ENCODE measurements around the gene EIF3A.
A peak's percentile ranks its signal among the peaks of the same experiment; 100 is the strongest.
"Not testable (repeated sequence)": the region's sequence is repeated elsewhere in the genome, so short reads cannot be mapped to it uniquely, and the experiment has no call there.

Gene EIF3A

DNA sequence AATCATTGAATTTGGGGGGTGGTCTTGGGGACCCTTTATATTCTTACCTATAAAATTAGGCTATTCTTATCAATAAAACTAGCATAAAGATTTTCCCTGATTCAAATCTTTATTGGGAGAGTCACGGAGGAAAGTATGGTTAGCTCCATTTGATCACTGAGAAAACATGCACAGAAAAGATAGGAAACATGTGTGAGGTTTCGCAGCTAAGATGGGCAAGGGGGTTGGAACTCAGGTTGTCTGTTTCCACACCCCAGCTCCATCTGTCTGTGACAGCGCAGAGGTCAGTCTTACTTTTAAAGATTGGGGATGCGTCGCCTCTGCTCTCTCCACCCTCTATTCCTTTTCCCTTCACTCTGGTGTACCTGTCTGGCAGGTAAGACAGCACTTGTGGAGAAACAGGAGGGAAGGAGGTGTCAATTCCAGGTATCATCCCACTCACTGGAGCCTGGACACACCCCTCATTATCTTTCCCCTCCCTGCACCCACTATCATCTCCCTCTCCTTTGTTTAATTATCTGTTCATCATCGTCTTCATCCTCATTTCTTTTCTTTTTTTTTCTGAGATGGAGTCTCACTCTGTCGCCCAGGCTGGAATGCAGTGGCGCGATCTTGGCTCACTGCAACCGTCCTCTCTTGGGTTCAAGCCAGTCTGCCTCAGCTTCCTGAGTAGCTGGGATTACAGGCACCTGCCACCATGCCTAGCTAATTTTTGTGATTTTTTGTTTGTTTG, 20.9 kb upstream of the EIF3A start:
- peak; percentile 56 for DNase-seq (ENCODE audit: low spot score)

DNA sequence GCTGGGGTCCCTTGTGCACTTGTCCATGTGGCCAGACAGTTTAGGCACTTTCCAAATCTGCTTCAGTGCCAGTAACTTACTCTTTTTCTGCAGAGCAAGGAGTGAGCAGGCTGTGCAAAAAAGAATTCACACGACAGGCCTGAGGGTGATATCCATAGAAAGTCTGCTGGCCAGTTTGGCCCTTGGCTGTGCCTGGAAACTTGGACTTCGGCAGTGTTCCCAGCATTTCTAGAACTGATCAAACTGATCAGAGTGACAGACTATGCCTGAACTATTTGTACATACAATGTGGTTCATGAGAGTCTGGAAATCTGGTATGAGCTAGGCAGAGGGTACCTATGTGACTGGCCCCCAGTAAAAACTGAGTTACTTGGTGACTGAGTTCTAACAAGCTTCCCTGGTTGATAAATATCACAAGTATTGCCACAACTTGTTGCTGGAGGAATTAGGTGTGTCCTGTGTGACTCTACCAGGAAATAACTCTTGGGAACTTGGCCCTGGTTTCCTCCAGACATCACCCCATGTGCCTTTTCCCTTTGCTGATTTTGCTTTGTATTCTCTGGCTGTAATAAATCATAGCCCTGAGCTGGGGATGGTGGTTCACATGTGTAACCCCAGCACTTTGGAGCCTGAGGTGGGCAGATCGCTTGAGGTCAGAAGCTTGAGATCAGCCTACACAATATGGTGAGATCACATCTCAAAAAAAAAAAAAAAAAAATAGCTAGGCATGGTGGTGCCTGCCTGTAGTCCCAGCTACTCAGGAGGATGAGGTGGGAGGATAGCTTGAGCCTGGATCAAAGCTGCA, 20.0 kb upstream of the EIF3A start:
- no peak for DNase-seq (ENCODE audit: low spot score)

DNA sequence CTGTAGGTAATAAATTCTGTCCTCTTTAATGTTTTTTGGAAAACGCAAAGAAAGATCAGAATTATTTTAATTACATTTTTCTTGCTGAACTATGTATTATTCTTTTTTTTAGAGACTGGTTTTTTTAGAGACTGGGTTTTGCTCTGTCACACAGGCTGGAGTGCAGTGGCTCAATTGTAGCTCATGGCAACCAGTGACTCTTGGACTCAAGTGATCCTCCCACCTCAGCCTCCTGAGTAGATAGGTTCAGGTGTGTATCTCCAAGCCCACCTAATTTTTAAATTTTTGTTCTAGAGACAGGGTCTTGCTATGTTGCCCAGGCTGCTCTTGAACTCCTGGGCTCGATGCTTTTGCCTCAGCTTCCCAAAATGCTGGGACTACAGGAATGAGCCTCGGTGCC, 18.0 kb upstream of the EIF3A start:
- no peak for DNase-seq (ENCODE audit: low spot score)

DNA sequence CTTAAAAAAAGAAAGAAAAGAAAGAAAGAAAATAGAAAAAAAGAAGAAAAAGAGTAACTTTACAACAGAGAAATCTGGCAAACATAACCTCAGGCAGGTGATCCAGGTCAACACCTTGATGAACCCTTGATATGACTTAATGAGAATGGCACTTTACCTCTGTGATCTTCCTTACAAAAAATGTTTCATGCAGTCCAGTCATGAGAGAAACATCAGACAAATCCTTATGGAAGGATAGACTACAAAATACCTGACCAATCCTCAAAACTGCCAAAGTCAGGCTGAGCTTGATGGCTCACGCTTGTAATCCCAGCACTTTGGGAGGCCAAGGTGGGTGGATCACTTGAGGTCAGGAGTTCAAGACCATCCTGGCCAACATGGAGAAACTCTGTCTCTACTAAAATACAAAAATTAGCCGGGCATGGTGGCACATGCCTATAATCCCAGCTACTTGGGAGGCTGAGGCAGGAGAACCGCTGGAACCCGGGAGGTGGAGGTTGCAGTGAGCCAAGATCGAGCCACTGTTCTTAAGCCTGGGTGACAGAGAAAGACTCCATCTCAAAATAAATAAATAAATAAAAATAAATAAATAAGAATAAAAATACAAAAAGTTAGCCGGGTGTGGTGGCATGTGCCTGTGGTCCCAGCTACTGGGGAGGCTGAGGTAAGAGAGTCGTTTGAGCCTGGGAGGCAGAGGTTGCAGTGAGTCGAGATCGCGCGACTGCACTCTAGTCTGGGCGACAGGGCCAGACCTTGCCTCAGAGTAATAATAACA, 16.2 kb upstream of the EIF3A start:
- not testable (repeated sequence) for DNase-seq (ENCODE audit: low spot score)

DNA sequence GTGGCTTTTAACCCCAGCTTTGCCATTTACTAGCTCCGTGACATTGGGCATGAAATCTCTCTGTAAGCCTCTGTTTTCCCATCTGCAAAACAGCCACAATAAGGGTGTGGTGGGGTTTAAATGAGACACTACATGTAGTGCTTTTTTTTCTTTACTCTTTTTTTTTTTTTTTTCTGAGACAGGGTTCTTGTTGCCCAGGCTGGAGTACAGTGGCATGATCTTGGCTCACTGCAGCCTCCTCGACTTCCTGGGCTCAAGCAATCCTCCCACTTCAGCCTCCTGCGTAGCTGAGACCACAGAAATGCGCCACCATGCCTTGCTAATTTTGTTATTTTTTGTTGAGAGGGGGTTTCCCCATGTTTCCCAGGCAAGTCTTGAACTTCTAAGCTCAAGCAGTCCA, 15.0 kb upstream of the EIF3A start:
- no peak for DNase-seq (ENCODE audit: low spot score)

DNA sequence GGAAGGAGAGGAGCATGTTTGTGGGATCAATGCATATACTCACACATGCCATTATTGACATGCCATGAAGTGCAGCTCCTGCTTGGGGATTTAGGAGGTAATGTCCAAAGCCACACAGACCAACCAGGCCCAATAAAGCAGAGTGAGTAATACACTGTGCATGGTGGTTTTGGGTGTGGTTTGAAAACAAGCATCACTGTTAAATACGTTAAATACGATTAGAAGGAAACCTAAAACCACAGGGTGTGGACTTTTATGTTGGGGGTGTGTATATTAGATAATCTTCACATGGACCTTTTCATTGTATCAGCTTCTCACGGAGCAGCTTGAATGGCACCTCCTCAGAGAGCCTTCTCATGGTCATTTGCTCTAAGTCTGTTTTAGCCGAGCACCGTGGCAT, 10.4 kb upstream of the EIF3A start:
- DNase-seq (ENCODE audit: low spot score) = no peak

DNA sequence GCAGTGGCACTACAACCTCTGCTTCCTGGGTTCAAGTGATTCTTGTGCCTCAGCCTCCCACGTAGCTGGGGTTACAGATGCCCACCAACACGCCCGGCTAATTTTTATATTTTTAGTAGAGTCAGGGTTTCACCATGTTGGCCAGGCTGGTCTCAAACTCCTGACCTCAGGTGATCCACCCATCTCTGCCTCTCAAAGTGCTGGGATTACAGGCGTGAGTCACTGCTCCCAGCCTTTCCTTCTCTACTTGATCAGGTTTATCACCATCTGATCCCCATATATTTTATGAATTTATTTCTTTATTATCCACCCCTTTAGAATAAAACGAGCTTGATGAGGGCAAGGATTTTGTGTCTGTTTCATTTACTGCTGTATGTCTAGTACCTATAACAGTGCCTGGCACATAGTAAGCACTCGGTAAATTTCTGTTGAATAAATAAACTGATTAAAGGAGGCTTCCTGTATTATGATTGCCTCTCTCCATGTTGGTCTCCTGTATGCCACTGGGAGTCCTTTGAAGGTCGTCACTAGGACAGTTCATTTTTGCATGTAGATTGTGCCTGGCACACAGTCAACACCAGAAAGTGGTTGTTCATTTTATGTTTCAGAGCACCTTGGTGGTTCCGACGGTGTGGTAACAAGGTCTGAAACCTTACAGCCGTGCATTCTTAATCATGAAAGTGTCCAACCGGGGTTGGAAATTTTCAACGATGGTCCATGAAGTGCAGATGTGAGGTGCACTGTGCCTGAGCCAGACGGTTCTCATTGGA, 9.6 kb upstream of the EIF3A start:
- no peak for DNase-seq (ENCODE audit: low spot score)

DNA sequence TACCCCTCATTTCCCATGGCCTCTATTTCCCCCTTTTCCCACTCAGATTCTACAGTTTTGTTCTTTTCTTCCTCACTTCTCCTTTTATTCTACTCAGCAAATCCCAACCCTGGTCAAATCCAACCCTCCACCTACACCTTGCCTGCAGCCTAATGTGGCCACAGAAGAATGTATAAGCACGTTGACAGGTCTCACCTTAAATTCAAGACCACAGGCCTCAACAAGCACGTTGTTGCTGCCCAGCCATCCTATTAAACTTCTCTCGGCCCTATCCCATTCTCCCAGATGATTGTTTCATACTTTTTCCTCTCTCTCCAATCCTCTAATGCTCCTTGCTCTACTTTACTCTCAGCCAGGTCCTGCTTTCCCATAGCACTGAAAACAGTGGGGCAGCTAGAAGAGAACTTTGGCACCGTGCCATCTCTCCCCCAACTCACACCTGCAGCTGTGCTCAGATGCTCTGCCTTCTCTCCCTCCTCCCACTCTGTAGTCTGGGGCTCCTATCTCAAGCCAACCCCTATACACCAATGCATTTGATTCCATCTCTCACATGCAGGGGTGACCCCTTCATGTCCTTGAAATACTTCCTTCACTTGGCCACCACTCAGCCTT, 6.8 kb upstream of the EIF3A start:
- DNase-seq (ENCODE audit: low spot score) = peak; percentile 85

DNA sequence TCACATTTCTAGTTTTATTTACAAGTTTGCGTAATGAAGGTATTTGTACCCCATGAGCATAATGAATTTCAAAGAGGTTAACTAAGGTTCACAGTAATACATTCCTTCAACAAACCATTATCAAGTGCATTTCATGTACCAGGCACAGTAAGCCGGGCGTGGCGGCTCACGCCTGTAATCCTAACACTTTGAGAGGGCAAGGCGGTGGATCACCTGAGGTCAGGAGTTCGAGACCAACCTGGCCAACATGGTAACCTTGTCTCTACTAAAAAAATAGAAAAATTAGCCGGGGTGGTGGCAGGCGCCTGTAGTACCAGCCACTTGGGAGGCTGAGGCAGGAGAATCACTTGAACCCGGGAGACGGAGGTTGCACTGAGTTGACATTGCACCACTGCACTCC, 4.3 kb upstream of the EIF3A start:
- DNase-seq (ENCODE audit: low spot score) = no peak

DNA sequence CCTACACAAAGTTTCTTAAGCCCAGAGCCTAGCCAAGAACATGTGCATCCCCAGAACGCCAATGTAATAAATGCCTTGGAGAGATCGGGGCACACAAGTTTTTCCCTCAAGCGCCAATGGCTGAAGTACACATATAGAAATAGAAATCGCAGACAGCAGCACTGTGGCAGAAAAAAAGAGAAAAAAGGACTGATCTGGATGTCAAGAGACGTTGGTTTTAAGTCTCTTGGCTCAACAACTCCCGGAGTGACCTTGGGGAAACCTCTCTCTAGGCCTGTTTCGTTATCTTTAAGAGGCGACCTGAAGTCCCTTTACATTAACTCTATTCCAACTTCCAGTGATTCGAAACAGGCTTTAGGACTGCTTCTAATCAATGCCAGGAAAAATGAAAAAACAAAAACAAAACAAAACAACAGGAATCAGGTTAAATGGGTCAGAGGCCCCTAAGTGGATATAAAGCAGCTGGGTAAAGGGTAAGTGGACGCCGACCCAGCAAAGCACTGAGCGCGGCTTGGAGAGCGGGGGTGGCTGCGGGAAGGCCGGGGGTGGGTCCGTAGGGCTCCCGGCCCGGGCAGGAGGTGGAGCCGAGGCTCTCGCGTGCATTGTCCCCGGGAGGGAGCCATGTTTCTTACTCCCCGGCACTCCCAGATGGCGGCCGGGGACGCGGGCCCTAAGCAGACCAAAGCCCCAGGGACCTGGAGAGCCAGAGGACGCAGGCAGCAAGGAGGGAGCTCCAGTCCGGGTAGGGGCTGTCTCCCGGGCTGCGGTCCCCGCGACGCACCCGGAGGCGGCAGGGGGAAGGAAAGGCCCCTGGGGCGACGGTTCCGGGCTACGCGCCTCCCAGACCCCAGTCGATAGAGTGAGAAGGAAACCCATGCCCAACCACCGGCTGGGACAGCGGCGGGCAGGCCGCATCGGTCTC, 757 bp downstream of the EIF3A start:
- DNase-seq (ENCODE audit: low spot score) = peak; percentile 74

DNA sequence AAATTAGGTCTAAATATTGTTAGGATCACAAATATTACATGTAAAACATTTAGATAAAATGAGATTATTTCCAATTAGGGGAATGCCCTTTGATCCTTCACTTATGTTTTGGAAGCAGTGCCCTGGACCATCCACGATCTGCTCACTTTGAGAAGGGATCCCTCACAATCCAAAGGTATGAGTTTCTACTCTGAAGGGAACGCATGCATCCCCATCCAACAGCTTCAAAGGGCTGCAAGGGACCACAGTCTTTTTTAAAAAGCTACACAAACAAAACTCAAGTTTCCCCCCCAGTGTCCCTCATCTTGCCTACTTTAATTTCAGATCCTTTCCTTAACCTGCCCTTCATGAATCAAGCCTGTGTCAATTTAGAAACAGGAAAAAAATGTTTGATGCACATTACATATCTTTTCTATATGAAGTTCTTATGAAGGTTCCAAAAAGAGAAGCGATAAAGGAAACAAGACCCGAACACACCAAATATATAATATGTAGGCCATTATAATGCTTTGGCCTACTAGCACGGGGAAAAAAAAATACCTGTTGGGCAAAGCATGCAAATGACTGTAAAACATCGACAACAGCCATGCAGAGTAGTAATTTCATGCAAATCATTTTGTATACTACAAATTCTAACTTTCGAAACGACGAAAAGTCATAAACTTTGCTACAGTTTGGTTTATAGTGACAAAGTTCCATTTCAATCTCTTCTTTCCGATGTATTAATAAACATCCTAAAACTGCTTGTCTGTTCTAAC, 2.0 kb downstream of the EIF3A start:
- DNase-seq (ENCODE audit: low spot score) = peak; percentile 35

DNA sequence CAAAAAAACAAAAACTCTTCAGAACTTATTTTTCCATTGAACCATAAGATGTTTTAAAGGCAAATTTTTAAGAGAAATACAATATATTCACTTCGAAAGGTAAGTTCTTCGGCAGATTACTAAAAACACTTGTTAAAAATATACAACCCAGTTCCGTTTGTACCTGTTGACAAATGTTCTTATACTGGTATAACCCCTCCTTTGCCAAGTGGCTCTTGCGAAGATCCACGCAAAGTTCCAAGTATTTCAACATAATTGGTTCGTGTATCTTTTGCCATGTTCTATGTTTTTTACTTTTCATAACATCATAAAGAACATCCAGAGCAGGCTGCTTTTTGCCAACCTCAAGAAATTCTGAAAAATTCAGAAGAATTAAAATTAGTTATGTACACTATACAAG, 7.0 kb downstream of the EIF3A start:
- DNase-seq (ENCODE audit: low spot score) = no peak

DNA sequence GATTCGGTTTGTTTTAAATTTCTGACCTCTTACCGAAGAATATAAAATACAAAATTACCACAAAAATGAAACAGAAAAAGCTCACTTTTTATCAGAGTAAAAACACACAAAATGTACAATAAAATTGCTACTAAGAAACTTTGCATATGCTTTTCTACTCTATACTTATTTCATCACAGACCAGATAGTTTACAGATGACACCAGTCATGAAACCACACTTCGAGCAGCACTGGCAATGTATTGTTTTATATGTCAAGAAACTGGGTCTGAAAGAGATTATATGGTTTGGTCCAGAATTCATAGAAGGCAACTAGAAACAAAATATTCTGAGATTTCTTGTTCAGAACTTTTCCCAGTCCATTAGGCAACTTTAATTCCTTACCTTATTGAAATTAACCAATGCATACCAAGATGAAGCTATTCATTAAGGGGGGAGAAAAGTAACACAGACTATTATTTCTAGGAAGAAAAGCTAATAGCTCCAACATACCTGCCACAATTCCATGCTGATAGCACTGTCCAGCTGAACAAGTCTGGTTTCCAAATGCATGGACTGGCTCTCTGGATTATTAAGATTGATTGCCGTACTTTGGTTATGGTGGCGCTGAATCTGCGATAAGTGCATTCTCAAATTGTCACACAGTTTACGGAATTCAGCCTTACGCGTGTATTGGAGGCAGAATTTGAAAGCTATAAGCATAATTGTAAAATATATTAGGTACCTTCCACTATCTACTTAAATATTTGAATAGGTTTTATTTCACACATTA, 10.0 kb downstream of the EIF3A start:
- no peak for DNase-seq (ENCODE audit: low spot score)

DNA sequence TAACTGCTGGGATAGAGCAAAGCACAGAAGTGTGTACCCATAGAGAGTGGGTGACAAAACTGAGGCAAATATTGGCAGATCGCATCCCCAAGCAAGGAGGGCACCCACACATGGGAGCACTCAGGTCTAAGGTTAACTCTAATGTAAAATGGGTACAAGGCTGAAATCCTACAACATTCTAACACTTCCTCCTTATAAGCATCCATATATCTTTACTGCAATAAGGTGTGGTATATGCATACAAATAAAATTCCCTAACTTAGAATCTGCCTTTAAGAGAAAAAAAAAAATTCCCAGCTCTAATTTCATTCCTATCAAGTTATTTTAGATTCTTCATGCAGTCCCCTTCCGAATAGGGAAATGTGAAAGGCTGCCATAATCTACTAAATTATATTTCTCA, 18.7 kb downstream of the EIF3A start:
- DNase-seq (ENCODE audit: low spot score) = no peak

DNA sequence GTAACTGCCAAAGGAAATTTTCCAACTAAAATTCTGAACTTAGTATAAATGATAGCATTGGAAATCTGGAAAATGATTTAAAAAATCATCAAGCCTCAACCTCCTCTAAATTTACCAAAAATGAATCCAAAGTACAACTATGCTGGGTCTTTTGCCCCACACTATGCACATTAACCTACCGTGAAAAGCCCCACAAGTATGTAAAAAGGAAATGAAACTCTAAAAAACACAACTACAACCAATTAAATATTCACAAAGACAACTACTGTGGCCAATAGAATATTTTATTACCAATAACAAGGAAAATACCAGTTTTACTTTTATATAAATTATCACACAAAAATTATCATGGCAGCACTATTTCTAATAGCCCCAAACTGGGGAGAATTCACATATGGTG, 19.3 kb downstream of the EIF3A start:
- DNase-seq (ENCODE audit: low spot score) = no peak

DNA sequence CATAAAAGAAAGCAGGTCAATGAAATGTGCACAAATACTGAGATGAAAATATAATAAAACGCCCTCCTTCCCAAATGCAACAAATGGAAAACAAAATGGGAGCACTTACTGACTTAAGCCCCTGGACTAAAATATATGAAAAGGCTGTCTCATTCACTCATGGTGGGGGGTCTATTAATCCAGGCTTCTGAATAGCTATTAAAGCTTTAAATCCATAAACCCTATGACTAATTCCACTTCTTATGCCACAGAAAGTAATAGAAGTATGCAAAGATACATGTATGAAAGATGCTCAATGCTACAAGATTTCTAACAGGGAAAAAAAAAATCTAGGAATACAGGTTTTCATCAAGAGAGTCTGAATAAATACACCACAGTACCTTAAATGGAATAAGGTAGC, 20.5 kb downstream of the EIF3A start:
- no peak for DNase-seq (ENCODE audit: low spot score)

DNA sequence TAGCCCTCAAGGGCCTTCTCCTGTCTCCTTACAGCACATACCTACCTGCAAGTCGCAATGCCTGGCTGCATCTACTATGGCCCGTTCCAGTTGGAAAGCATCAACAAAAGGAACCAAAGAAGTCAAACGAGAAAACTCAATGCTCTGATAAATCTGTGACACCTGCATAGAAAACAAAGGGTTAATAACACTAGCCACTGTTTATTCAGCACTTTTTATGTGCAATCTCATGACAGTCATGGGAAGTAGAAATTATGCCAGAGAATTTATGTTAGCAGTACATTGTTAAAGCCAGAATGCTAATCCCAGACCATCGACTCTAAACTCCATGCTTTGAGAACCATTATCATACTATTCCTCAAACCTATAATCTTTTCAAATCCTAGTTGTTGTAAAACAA, 21.1 kb downstream of the EIF3A start:
- DNase-seq (ENCODE audit: low spot score) = no peak

DNA sequence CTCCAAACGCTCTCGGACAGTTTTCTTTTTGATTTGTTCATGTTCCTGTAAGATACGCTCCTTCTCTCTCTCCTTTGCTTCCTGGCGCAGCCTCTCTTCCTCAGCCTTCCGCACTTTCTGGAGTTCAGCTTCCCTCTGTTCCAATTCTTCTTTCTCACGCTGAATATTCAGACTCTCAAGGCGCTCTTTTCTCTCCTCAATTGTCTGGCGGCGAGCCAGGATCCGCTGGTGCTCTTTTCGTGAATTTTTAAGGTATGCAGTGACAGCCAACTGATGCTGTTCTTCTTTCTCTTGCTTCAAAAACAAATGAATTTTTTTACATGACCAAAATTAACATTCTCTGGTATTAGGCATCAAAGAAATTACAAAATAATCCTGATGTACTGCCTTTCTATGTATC, 22.6 kb downstream of the EIF3A start:
- no peak for DNase-seq (ENCODE audit: low spot score)

DNA sequence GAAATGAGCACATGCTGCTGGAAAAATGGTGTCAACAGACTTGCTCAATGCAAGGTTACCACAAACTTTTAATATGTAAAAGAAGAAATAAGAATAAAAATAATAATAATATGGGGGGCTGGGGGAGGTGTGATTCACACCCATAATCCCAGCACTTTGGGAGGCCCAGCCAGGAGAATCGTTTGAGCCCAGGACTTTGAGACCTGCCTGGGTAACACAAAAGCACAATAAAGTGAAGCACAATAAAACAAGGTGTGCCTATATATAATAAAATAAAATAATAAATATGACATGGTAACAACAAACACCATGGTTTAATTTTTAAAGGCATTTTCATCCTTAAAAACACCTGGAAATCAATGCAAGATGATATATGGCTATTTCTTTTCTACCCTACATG, 25.1 kb downstream of the EIF3A start:
- no peak for DNase-seq (ENCODE audit: low spot score)
